NOMO-1 treated with DMSO at 0.1 percent for 48 hours (cell line): ENCODE data around the gene EIF4E2.

Experiments
- DNase-seq: peaks from one replicate; lab custom pipeline; 2025; ENCODE audit not compliant: unreplicated experiment; lab: John Stamatoyannopoulos, UW

EIF4E2 gene

DNA sequence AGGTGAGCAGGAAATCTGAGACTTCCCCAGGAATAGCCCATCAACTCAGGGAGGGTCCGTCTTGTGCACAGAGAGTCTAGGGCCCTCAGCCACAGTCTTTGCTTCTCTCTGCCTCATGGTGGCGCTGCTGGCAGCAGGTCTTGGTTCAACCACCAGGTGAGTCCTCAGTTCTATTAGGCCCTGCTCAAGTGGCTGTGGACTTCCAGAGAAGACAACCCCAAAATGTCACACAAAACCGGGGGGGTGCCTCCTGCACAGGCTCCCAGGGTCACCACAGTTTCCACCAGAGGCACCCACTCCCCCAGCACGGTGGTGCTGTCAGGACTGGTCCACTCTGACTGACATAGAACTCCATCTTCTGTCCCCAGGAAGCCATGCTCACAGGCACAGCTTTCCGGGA, 13.4 kb upstream of the EIF4E2 start:
- DNase-seq = no peak

DNA sequence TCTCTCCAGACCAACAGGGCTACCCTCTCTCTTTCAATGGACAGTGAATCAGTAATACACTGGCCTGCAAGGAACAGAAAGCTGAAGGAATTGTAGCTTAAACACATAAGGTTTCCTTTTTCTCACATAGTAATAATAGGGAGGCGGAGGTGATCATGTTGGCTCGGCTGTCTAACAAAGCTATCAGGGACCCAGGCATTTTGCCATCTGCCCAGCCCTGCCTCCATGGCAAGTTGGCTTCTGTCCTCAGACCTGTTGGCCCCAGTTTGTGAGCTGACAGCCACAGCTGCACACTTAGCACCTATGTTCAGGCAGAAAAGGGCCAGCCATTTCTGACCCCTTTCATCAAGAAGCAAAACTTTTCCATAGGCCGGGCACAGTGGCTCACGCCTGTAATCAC, 13.0 kb upstream of the EIF4E2 start:
- no peak for DNase-seq

- DNase-seq = no peak
Observed at GRCh38 chr2:232538671-232539070, 11.8 kb upstream of the EIF4E2 start.

GRCh38 chr2:232539298-232540231, 10.9 kb upstream of the EIF4E2 start, which contains the start of gene CHRNG:
CHRNG (plus strand) TSS chr2:232539692; CDS start chr2:232539748, 56 bp downstream.
- DNase-seq = no peak

GRCh38 chr2:232540441-232541041, 9.9 kb upstream of the EIF4E2 start:
- no peak for DNase-seq

DNA sequence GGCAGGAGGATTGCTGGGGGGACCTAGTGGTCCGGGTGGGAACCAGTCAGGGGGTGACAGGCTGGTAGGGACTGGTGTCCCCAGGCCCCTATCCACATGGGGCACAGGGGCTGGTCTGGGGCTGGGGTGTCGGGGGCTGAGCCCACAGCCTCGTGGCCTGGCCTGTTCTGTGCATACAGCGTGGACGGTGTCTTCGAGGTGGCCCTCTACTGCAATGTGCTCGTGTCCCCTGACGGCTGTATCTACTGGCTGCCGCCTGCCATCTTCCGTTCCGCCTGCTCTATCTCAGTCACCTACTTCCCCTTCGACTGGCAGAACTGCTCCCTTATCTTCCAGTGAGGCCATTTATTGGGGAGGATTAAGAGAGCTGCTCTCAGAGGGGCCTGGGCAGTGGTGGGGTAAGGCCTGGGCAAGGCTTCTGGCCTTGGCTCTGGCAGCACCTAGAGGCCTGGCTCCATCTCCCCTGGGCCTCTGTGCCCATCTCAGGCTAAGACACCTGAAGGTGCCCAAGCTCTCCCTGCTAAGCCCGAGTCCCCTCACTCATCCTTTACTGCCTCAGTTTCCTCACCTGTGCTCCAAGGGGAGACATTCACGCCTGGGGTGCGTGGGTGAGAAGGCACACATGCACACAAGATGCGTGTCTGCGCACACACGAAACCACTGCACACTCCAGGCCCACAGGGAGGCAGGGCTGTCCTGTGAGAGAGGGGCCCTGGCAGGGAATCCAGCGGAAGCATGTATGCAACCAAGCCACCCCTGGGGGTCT, 9.1 kb upstream of the EIF4E2 start:
- DNase-seq = no peak

DNA sequence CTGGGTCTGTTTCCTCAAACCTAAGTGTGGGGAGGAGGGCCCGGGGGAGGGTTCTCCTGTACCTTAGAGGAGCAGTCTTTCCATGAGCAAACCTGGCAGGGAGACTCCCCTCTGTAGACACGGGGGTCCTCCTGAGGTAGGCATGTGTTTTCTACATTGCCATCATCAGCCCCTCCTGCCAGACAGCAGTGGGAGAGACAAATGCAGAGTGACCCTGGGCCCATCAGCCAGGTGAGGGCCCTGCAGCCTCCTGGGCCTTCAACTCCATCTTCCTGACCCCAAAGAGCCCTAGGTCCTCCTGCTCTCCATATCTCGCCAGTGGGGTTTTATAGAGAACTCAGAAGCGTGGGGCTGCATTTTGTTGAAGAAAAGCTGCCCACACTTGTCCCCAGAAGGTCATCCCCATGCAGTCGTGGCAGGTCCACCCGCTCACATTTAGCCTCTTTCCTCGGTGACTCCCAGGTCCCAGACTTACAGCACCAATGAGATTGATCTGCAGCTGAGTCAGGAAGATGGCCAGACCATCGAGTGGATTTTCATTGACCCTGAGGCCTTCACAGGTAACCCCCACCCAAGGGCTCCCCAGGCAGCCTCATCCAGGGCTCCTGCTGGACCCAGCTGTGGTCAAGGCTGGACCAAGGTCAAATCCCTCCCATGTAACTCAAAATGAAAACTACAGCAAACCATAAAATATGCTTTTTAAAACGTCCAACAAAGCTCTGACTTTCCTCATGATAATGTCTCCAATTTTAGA, 8.4 kb upstream of the EIF4E2 start:
- DNase-seq = no peak

DNA sequence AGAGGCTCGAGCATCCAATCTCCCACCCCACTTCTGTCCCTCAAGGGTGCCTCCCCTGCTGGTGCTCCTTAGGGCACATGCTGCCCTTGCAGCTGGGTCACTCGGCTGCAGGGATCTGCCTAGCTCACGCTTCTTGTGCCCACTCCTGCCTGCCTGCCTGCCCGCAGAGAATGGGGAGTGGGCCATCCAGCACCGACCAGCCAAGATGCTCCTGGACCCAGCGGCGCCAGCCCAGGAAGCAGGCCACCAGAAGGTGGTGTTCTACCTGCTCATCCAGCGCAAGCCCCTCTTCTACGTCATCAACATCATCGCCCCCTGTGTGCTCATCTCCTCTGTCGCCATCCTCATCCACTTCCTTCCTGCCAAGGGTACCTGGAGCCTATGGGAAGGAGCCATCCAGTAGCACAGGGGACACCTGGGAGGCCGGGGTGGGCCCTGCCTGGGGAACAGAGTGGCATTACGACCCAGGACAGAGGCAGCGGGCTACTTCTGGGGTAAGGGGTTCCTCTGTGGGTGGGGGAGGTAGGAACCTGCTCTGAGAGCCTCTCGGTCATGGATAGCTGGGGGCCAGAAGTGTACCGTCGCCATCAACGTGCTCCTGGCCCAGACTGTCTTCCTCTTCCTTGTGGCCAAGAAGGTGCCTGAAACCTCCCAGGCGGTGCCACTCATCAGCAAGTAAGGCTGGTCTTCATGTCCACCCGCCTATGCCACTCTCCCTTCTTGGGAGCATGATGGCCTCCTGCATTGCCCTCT, 7.6 kb upstream of the EIF4E2 start:
- DNase-seq = no peak

DNA sequence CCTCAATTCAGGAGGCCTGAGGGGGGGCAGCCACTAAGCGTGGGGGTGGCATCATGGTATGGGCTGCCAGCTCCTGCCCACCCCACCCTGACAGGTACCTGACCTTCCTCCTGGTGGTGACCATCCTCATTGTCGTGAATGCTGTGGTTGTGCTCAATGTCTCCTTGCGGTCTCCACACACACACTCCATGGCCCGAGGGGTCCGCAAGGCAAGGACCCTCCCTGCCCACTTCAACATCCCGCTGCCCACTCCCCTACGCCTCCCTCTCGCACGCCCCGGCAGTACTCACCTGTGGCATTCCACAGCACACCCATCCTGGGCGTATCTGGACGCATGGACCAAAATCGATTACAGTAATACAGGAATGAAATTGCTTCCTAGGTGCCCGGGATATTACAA, 7.0 kb upstream of the EIF4E2 start:
- DNase-seq = no peak

DNA sequence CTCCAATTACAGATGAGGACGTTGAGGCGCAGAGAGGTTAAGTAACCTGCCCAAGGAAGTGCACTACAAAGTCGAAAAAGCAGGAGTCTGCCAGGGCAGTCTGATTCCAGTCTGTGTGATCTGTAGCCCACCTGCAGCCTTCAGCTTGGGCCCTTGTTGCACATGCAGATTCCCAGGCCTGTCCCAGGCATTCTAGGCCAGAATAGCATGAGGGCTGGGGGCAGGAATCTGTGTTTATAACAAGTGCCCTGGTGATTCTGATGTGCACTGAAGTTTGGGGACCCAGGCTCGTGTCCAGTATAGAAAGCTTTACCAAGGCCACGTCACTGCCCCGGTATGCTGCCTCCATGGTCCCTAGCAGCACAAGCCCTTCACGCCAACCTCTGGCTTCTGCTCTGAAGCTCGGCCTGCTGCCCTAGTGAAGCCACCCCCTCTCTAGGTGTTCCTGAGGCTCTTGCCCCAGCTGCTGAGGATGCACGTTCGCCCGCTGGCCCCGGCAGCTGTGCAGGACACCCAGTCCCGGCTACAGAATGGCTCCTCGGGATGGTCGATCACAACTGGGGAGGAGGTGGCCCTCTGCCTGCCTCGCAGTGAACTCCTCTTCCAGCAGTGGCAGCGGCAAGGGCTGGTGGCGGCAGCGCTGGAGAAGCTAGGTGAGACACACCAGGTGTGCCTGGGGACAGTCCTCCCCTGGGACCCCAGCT, 6.4 kb upstream of the EIF4E2 start:
- no peak for DNase-seq

DNA sequence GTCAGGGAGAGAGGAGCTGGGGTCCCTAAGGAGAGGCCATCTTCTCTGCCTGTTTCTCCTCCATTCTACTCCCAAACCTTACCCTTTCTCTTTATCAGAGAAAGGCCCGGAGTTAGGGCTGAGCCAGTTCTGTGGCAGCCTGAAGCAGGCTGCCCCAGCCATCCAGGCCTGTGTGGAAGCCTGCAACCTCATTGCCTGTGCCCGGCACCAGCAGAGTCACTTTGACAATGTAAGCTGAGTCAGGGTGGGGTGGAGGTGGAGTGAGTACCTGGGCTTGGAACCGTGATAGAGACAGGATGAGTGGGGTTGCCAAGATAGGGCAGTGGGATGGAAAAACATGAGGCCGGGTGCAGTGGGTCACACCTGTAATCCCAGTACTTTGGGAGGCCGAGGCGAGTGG, 5.8 kb upstream of the EIF4E2 start:
- DNase-seq = no peak

GRCh38 chr2:232545511-232546375, 4.7 kb upstream of the EIF4E2 start:
- DNase-seq = no peak

GRCh38 chr2:232547991-232548390, 2.5 kb upstream of the EIF4E2 start:
- no peak for DNase-seq

- peak; percentile 32 for DNase-seq
Observed at GRCh38 chr2:232549655-232550353, 685 bp upstream of the EIF4E2 start.

DNA sequence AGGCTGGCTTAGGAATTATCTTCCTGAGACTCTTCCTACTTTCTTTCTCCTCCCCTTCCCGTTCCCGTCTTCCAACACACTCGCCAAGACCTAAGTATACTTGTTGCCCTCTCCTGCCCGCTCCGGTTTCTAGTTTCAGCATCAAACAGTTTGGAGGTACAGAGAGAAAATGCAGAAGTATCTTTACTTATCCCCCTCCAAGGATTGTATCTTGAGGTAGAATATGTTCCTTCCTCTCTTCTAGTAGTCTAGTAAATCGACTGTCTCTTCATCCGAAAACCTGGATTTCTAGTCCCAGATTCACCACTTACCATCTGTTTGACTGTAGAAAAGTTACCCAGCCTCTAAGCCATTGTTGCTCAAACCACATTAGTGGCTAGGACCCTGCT, 755 bp downstream of the EIF4E2 start:
- peak; percentile 55 for DNase-seq

DNA sequence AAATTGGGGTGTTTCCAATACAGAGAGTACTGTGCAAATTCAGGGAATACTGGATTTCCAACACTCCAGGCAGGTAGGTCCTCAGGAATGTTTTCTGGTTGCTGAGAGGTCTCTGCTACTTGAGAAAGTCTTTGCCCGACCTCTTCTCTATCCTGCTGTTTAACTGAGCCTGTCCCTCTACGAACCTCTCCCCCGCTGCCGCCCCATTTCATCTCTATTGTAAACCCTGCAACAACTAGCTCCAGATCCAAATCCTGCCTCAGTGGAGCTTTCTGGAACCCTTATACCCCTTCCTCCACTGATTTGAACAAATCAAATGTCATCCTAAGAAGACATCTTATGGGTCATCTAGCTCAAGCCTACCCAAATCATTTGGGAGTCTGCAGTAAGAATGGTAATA, 1.3 kb downstream of the EIF4E2 start:
- DNase-seq = no peak

- no peak for DNase-seq
Observed at GRCh38 chr2:232556426-232556825, 5.9 kb downstream of the EIF4E2 start.

- no peak for DNase-seq
Observed at GRCh38 chr2:232562515-232563151, 12.1 kb downstream of the EIF4E2 start.
